HepG2 (cell line): ENCODE data around the gene ERVMER34-1. TPM values are rescaled to one million over a fixed set of nuclear protein-coding genes. Genes with fewer than 3 reads are reported as not detected.

Experiments used
- ATM ChIP-seq: fragments of 450-650 bp; IDR thresholded peaks from 2 replicates; pipeline ENCODE4 v1.7.1; 2017; ENCODE audit warnings: mild to moderate bottlenecking, borderline replicate concordance
- BCL6 ChIP-seq: IDR thresholded peaks from 2 replicates; pipeline ENCODE4 v1.6.1; 2016; ENCODE audit warnings: missing genetic modification reagents, missing compliant biosample characterization
- HOXA9 ChIP-seq: sonication (generic); formaldehyde crosslinking; IDR thresholded peaks from 2 replicates; pipeline ENCODE4 v1.8.1; 2022; ENCODE audit warnings: missing genetic modification reagents, mild to moderate bottlenecking, moderate library complexity, borderline replicate concordance
- KDM5A ChIP-seq: fragments of 200-600 bp; sonication (generic); IDR thresholded peaks from 2 replicates; pipeline ENCODE4 v1.7.0; 2018; ENCODE audit warnings: antibody characterized with exemption, mild to moderate bottlenecking, low read length, borderline replicate concordance
- KLF13 ChIP-seq: sonication (generic); formaldehyde crosslinking; IDR thresholded peaks from 2 replicates; pipeline ENCODE4 v1.4.0; 2020; ENCODE audit warnings: mild to moderate bottlenecking, missing genetic modification reagents
- MIER2 ChIP-seq: IDR thresholded peaks from 2 replicates; pipeline ENCODE4 v1.6.1; 2016; ENCODE audit warnings: missing biosample characterization, missing genetic modification reagents
- PTBP1 ChIP-seq: fragments of 200-400 bp; formaldehyde crosslinking; IDR thresholded peaks from 2 replicates; pipeline ENCODE4 v1.6.1; 2018; ENCODE audit warnings: low read length, low read depth; ENCODE audit not compliant: poor library complexity, severe bottlenecking
- SMAD3 ChIP-seq: sonication (generic); formaldehyde crosslinking; IDR thresholded peaks from 2 replicates; pipeline ENCODE4 v1.4.0; 2020; ENCODE audit warnings: missing genetic modification reagents
- ZBTB21 ChIP-seq: sonication (generic); formaldehyde crosslinking; IDR thresholded peaks from 2 replicates; pipeline ENCODE4 v1.4.0; 2020; ENCODE audit warnings: missing genetic modification reagents
- ZBTB7B ChIP-seq: sonication (generic); formaldehyde crosslinking; IDR thresholded peaks from 2 replicates; pipeline ENCODE4 v1.4.0; 2020; ENCODE audit warnings: missing genetic modification reagents
- ZMYM4 ChIP-seq: sonication (generic); formaldehyde crosslinking; IDR thresholded peaks from 2 replicates; pipeline ENCODE4 v1.8.1; 2023; ENCODE audit warnings: mild to moderate bottlenecking, missing genetic modification reagents
- ZNF296 ChIP-seq: sonication (generic); formaldehyde crosslinking; conservative IDR thresholded peaks from 2 replicates; pipeline ENCODE4 v1.5.0; 2020; ENCODE audit warnings: mild to moderate bottlenecking, missing genetic modification reagents
- ZNF350 ChIP-seq: sonication (generic); formaldehyde crosslinking; IDR thresholded peaks from 2 replicates; pipeline ENCODE4 v1.4.0; 2020; ENCODE audit warnings: mild to moderate bottlenecking, low read depth, missing genetic modification reagents, borderline replicate concordance
- ZNF709 ChIP-seq: sonication (generic); formaldehyde crosslinking; IDR thresholded peaks from 2 replicates; pipeline ENCODE4 v1.5.0; 2020; ENCODE audit warnings: mild to moderate bottlenecking, missing genetic modification reagents
- ZNF766 ChIP-seq: sonication (generic); formaldehyde crosslinking; IDR thresholded peaks from 2 replicates; pipeline ENCODE4 v1.5.0; 2020; ENCODE audit warnings: missing genetic modification reagents, borderline replicate concordance
- polyA plus RNA-seq, 8 experiments: library from polyadenylated mRNA; depleted of rRNA in 3 of 8; stranded (reverse) in 7 of 8; unstranded in 1 of 8; fragments of >200 nt; fragmentation: Illumina TruSeq in 4 of 8; extraction: Trizol in 4 of 8; gene quantifications; 2 replicates each; pipeline versions ENCODE4 v1.2.1 to v1.2.3, GENCODE V29; 2011 to 2016; ENCODE audit warnings: low read depth in 4 of 8, missing spikeins in 1 of 8, mixed read lengths in 1 of 8; ENCODE audit not compliant: insufficient read depth in 1 of 8
- total RNA-seq, 5 experiments: library from RNA; depleted of rRNA; stranded (reverse); fragments of >200 nt; fragmentation: Illumina TruSeq; extraction: Trizol; gene quantifications; 2 replicates each; pipeline ENCODE4 v1.2.3, GENCODE V29; 2016; ENCODE audit warnings: low read depth in 1 of 5
- TF ChIP-seq, protein P1 (sequence below): sonication (generic); formaldehyde crosslinking; IDR thresholded peaks from 2 replicates; pipeline ENCODE4 v1.4.0; 2020; ENCODE audit warnings: missing genetic modification reagents
- TF ChIP-seq, protein P2 (sequence below): sonication (generic); formaldehyde crosslinking; IDR thresholded peaks from 2 replicates; pipeline ENCODE4 v1.5.0; 2020; ENCODE audit warnings: missing genetic modification reagents
- TF ChIP-seq, protein P3 (sequence below): sonication (generic); formaldehyde crosslinking; IDR thresholded peaks from 2 replicates; pipeline ENCODE4 v1.5.0; 2020; ENCODE audit warnings: mild to moderate bottlenecking, low read depth, missing genetic modification reagents, borderline replicate concordance
- TF ChIP-seq, protein P4 (sequence below): IDR thresholded peaks from 2 replicates; pipeline ENCODE4 v1.6.1; 2016; ENCODE audit warnings: missing compliant biosample characterization, missing genetic modification reagents, borderline replicate concordance
- TF ChIP-seq, protein P5 (sequence below): sonication (generic); formaldehyde crosslinking; IDR thresholded peaks from 2 replicates; pipeline ENCODE4 v1.5.1; 2020; ENCODE audit warnings: mild to moderate bottlenecking, missing genetic modification reagents, borderline replicate concordance

Gene ERVMER34-1
- total and polyA plus RNA-seq, 2 of the 13 experiments (the other 11 are each of a cell fraction or from before 2014, with no cell fraction given): 0.04 to 0.35 TPM

DNA sequence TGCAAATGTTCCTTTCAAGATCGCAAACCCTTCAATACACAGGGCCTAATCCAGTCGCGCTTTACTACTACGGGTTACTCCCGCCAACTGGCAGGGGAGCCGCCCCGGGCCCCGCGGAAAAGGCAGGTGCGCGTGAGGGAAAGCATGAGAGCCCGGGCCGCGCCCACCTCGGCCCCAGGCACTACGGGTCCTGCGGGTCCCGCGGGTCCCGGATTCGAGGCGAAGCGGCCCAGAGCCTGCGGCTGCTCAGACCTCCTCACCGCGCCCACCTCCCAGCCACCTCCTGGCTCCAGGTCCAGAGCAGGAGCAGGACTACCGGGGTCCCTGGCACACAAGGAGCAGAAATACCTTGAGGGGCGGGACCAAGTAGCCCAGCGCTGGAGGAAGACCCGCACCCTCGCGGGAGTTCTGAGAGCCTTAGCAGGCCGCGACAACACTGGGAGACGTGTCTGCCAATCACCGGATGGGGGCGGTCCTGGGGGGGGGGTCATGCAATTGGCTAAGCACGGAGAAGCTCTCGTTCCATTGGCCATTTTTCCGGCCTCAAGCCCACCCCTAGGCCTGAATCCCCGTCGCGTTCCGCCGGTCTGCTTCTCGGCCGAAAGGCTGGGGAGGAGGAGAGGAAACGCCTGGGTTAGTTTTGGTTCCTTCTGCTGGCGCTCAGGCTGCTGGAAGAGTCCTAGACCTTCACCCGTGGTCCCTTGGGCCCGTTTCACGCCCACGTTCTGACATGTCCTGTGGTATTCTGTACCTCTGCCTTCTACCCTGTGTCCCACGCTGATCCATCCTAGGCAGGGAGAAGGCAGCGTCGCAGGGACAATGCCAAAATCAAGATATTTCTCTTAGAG lies 29.0 kb downstream of the ERVMER34-1 start (continued):
- TF ChIP-seq, protein P1, sequence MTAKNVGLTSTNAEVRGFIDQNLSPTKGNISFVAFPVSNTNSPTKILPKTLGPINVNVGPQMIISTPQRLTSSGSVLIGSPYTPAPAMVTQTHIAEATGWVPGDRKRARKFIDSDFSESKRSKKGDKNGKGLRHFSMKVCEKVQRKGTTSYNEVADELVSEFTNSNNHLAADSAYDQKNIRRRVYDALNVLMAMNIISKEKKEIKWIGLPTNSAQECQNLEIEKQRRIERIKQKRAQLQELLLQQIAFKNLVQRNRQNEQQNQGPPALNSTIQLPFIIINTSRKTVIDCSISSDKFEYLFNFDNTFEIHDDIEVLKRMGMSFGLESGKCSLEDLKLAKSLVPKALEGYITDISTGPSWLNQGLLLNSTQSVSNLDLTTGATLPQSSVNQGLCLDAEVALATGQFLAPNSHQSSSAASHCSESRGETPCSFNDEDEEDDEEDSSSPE (CRISPR knock-in tag): 0 out of 2 replicates have a peak, but pooled peaks have one; percentile 21
- no peak for TF ChIP-seq ZNF766 (CRISPR knock-in tag)
- no peak for TF ChIP-seq HOXA9
- TF ChIP-seq ZNF296 (CRISPR knock-in tag): no peak
- TF ChIP-seq ZMYM4 (CRISPR knock-in tag): peak; percentile 60
- TF ChIP-seq, protein P2, sequence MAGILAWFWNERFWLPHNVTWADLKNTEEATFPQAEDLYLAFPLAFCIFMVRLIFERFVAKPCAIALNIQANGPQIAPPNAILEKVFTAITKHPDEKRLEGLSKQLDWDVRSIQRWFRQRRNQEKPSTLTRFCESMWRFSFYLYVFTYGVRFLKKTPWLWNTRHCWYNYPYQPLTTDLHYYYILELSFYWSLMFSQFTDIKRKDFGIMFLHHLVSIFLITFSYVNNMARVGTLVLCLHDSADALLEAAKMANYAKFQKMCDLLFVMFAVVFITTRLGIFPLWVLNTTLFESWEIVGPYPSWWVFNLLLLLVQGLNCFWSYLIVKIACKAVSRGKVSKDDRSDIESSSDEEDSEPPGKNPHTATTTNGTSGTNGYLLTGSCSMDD: no peak
- TF ChIP-seq, protein P3, sequence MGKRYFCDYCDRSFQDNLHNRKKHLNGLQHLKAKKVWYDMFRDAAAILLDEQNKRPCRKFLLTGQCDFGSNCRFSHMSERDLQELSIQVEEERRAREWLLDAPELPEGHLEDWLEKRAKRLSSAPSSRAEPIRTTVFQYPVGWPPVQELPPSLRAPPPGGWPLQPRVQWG (CRISPR knock-in tag): no peak
- TF ChIP-seq ZBTB21: no peak
- TF ChIP-seq, protein P4, sequence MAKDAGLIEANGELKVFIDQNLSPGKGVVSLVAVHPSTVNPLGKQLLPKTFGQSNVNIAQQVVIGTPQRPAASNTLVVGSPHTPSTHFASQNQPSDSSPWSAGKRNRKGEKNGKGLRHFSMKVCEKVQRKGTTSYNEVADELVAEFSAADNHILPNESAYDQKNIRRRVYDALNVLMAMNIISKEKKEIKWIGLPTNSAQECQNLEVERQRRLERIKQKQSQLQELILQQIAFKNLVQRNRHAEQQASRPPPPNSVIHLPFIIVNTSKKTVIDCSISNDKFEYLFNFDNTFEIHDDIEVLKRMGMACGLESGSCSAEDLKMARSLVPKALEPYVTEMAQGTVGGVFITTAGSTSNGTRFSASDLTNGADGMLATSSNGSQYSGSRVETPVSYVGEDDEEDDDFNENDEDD (CRISPR knock-in tag): peak; percentile 8; the same call in 1 of the 2 replicates
- no peak for TF ChIP-seq BCL6
- no peak for TF ChIP-seq ZNF350 (CRISPR knock-in tag)
- no peak for TF ChIP-seq ATM
- TF ChIP-seq MIER2 (CRISPR knock-in tag): no peak
- TF ChIP-seq ZNF709 (CRISPR knock-in tag): no peak
- TF ChIP-seq KLF13 (CRISPR knock-in tag): no peak
- no peak for TF ChIP-seq SMAD3
- TF ChIP-seq PTBP1: no peak
- TF ChIP-seq, protein P5, sequence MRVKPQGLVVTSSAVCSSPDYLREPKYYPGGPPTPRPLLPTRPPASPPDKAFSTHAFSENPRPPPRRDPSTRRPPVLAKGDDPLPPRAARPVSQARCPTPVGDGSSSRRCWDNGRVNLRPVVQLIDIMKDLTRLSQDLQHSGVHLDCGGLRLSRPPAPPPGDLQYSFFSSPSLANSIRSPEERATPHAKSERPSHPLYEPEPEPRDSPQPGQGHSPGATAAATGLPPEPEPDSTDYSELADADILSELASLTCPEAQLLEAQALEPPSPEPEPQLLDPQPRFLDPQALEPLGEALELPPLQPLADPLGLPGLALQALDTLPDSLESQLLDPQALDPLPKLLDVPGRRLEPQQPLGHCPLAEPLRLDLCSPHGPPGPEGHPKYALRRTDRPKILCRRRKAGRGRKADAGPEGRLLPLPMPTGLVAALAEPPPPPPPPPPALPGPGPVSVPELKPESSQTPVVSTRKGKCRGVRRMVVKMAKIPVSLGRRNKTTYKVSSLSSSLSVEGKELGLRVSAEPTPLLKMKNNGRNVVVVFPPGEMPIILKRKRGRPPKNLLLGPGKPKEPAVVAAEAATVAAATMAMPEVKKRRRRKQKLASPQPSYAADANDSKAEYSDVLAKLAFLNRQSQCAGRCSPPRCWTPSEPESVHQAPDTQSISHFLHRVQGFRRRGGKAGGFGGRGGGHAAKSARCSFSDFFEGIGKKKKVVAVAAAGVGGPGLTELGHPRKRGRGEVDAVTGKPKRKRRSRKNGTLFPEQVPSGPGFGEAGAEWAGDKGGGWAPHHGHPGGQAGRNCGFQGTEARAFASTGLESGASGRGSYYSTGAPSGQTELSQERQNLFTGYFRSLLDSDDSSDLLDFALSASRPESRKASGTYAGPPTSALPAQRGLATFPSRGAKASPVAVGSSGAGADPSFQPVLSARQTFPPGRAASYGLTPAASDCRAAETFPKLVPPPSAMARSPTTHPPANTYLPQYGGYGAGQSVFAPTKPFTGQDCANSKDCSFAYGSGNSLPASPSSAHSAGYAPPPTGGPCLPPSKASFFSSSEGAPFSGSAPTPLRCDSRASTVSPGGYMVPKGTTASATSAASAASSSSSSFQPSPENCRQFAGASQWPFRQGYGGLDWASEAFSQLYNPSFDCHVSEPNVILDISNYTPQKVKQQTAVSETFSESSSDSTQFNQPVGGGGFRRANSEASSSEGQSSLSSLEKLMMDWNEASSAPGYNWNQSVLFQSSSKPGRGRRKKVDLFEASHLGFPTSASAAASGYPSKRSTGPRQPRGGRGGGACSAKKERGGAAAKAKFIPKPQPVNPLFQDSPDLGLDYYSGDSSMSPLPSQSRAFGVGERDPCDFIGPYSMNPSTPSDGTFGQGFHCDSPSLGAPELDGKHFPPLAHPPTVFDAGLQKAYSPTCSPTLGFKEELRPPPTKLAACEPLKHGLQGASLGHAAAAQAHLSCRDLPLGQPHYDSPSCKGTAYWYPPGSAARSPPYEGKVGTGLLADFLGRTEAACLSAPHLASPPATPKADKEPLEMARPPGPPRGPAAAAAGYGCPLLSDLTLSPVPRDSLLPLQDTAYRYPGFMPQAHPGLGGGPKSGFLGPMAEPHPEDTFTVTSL: no peak
- no peak for TF ChIP-seq ZBTB7B (CRISPR knock-in tag)
- no peak for TF ChIP-seq KDM5A
